Karpas-422 (cell line): Measurements from ENCODE around the gene LRRC75A. TPM values are rescaled to one million over a fixed set of nuclear protein-coding genes. Genes with fewer than 3 reads are reported as not detected.

ENCODE experiments used
- DNase-seq: peaks from one replicate; pipeline ENCODE4 v3.0.0-alpha.2; 2015
- H2AFZ ChIP-seq: fragments of 200-600 bp; sonication (generic); 2 replicates; pipeline ENCODE4 v1.6.1; 2014; ENCODE audit warnings: antibody characterized with exemption, low read length, mixed read lengths
- H3K27ac ChIP-seq: fragments of 200-600 bp; sonication (generic); 2 replicates; pipeline ENCODE4 v1.5.1; 2014; ENCODE audit warnings: mild to moderate bottlenecking, low read length, moderate library complexity
- H3K27me3 ChIP-seq: fragments of 200-600 bp; sonication (generic); 2 replicates; pipeline ENCODE4 v1.6.1; 2014; ENCODE audit warnings: low read length, mixed read lengths
- H3K36me3 ChIP-seq: fragments of 200-600 bp; sonication (generic); 2 replicates; pipeline ENCODE4 v1.6.1; 2014; ENCODE audit warnings: low read length, mixed read lengths; ENCODE audit not compliant: insufficient read depth
- H3K4me1 ChIP-seq: fragments of 200-600 bp; sonication (generic); 2 replicates; pipeline ENCODE4 v1.6.1; 2014; ENCODE audit warnings: mild to moderate bottlenecking, low read length, mixed read lengths
- H3K4me2 ChIP-seq: fragments of 200-600 bp; sonication (generic); 2 replicates; pipeline ENCODE4 v1.6.1; 2014; ENCODE audit warnings: low read length, low read depth, mild to moderate bottlenecking; ENCODE audit not compliant: poor library complexity, severe bottlenecking
- H3K4me3 ChIP-seq: fragments of 200-600 bp; sonication (generic); 2 replicates; pipeline ENCODE4 v1.5.1; 2014; ENCODE audit warnings: mild to moderate bottlenecking, antibody characterized with exemption, low read length, mixed read lengths
- H3K79me2 ChIP-seq: fragments of 200-600 bp; sonication (generic); 2 replicates; pipeline ENCODE4 v1.6.1; 2014; ENCODE audit warnings: mild to moderate bottlenecking, low read length, mixed read lengths
- H3K9ac ChIP-seq: fragments of 200-600 bp; sonication (generic); 2 replicates; pipeline ENCODE4 v1.6.0; 2014; ENCODE audit warnings: low read length
- H3K9me2 ChIP-seq: fragments of 200-600 bp; sonication (generic), shearing (Covaris generic); replicated peaks from 2 replicates; pipeline ENCODE4 v1.6.0; 2014; ENCODE audit warnings: mild to moderate bottlenecking, low read length, moderate library complexity; ENCODE audit not compliant: insufficient read depth
- H3K9me3 ChIP-seq: fragments of 300-700, 200-600 bp; sonication (generic); 2 replicates; pipeline ENCODE4 v1.6.1; 2014; ENCODE audit warnings: low read length, mixed read lengths
- H4K20me1 ChIP-seq: fragments of 200-600 bp; sonication (generic); 2 replicates; pipeline ENCODE4 v1.6.1; 2014; ENCODE audit warnings: mild to moderate bottlenecking, antibody characterized with exemption, low read length, low read depth; ENCODE audit not compliant: insufficient read depth
- total RNA-seq: library from RNA; depleted of rRNA; stranded (reverse); fragments of >200 nt; shearing (Covaris generic); gene quantifications from 2 replicates; pipeline ENCODE4 v1.2.3, GENCODE V29; 2014; ENCODE audit warnings: low replicate concordance

LRRC75A gene
- total RNA-seq, 1 experiment from 2014 or later = 2.4 TPM

GRCh38 chr17:16491131-16491702, 776 bp downstream of the LRRC75A start:
- peaks cover 38% of the 10 kb centered on the region for H3K4me1 ChIP-seq
- H3K4me3 ChIP-seq = peak overlapping the region; percentile 66
- no peaks in the 10 kb centered on the region for H3K9me2 ChIP-seq
- DNase-seq = no peak
- peak overlapping the region; percentile 58 for H3K9ac ChIP-seq
- no peaks in the 10 kb centered on the region for H4K20me1 ChIP-seq
- no peaks in the 10 kb centered on the region for H3K27me3 ChIP-seq
- no peaks in the 10 kb centered on the region for H3K79me2 ChIP-seq
- H3K4me2 ChIP-seq = peak overlapping the region; percentile 69
- no peaks in the 10 kb centered on the region for H3K9me3 ChIP-seq
- H2AFZ ChIP-seq = no peak overlapping the region
- H3K36me3 ChIP-seq = no peaks in the 10 kb centered on the region
- no peak overlapping the region for H3K27ac ChIP-seq

- Histone ChIP-seq H4K20me1 (no peaks in the 10 kb centered on the region), H3K27me3 (no peaks in the 10 kb centered on the region), H3K79me2 (no peaks in the 10 kb centered on the region), H3K9me2 (no peaks in the 10 kb centered on the region), H3K27ac (no peak overlapping the region), H3K4me2 (no peak overlapping the region), H2AFZ (no peak overlapping the region), H3K4me1 (peaks cover 38% of the 10 kb centered on the region), H3K36me3 (no peaks in the 10 kb centered on the region), H3K4me3 (no peak overlapping the region), H3K9ac (no peak overlapping the region), H3K9me3 (no peaks in the 10 kb centered on the region)
- no peak for DNase-seq
These were observed 2.6 kb downstream of the LRRC75A start for GRCh38 chr17:16489431-16489830.

GRCh38 chr17:16488968-16489337, 3.0 kb downstream of the LRRC75A start:
- Histone ChIP-seq H3K4me1 (peaks cover 35% of the 10 kb centered on the region), H3K9me3 (no peaks in the 10 kb centered on the region), H3K79me2 (no peaks in the 10 kb centered on the region), H3K9ac (peak overlapping the region; percentile 23; the same call in 1 of the 2 replicates), H3K27ac (no peak overlapping the region), H3K4me2 (peak overlapping the region; percentile 16), H2AFZ (no peak overlapping the region), H3K36me3 (no peaks in the 10 kb centered on the region), H4K20me1 (no peaks in the 10 kb centered on the region), H3K9me2 (no peaks in the 10 kb centered on the region), H3K4me3 (no peak overlapping the region), H3K27me3 (no peaks in the 10 kb centered on the region)
- no peak for DNase-seq

GRCh38 chr17:16488186-16488967, 3.6 kb downstream of the LRRC75A start:
- no peaks in the 10 kb centered on the region for H3K9me3 ChIP-seq
- no peaks in the 10 kb centered on the region for H3K27me3 ChIP-seq
- peak overlapping the region; percentile 23 for H3K9ac ChIP-seq
- H3K9me2 ChIP-seq = no peaks in the 10 kb centered on the region
- H3K79me2 ChIP-seq = no peaks in the 10 kb centered on the region
- H3K4me3 ChIP-seq = no peak overlapping the region
- no peak overlapping the region for H2AFZ ChIP-seq
- H3K4me2 ChIP-seq = peak overlapping the region; percentile 16
- no peak for DNase-seq
- H3K27ac ChIP-seq = no peak overlapping the region
- H4K20me1 ChIP-seq = no peaks in the 10 kb centered on the region
- H3K36me3 ChIP-seq = no peaks in the 10 kb centered on the region
- peaks cover 32% of the 10 kb centered on the region for H3K4me1 ChIP-seq

- Histone ChIP-seq H3K79me2 (no peaks in the 10 kb centered on the region), H3K9ac (no peak overlapping the region), H3K9me3 (no peaks in the 10 kb centered on the region), H3K27me3 (no peaks in the 10 kb centered on the region), H3K9me2 (no peaks in the 10 kb centered on the region), H3K4me2 (no peak overlapping the region), H3K4me3 (no peak overlapping the region), H3K4me1 (peaks cover 28% of the 10 kb centered on the region), H3K27ac (no peak overlapping the region), H3K36me3 (no peaks in the 10 kb centered on the region), H2AFZ (no peak overlapping the region), H4K20me1 (no peaks in the 10 kb centered on the region)
- no peak for DNase-seq
These were observed 5.4 kb downstream of the LRRC75A start for GRCh38 chr17:16486373-16487250.

- H3K27me3 ChIP-seq = no peaks in the 10 kb centered on the region
- H3K4me3 ChIP-seq = no peak overlapping the region
- H2AFZ ChIP-seq = no peak overlapping the region
- no peak overlapping the region for H3K27ac ChIP-seq
- no peak overlapping the region for H3K9ac ChIP-seq
- H3K4me2 ChIP-seq = no peak overlapping the region
- no peaks in the 10 kb centered on the region for H3K79me2 ChIP-seq
- no peaks in the 10 kb centered on the region for H4K20me1 ChIP-seq
- H3K9me3 ChIP-seq = no peaks in the 10 kb centered on the region
- no peaks in the 10 kb centered on the region for H3K9me2 ChIP-seq
- peaks cover 22% of the 10 kb centered on the region for H3K4me1 ChIP-seq
- no peaks in the 10 kb centered on the region for H3K36me3 ChIP-seq
- no peak for DNase-seq
These were observed 7.4 kb downstream of the LRRC75A start for GRCh38 chr17:16484445-16485175.

GRCh38 chr17:16483021-16483645, 8.9 kb downstream of the LRRC75A start:
- H3K27me3 ChIP-seq = no peaks in the 10 kb centered on the region
- peaks cover 8% of the 10 kb centered on the region for H3K4me1 ChIP-seq
- H3K9me3 ChIP-seq = no peaks in the 10 kb centered on the region
- no peak overlapping the region for H2AFZ ChIP-seq
- H3K4me3 ChIP-seq = no peak overlapping the region
- H3K4me2 ChIP-seq = no peak overlapping the region
- no peaks in the 10 kb centered on the region for H3K9me2 ChIP-seq
- no peak overlapping the region for H3K9ac ChIP-seq
- no peaks in the 10 kb centered on the region for H4K20me1 ChIP-seq
- H3K79me2 ChIP-seq = no peaks in the 10 kb centered on the region
- H3K27ac ChIP-seq = no peak overlapping the region
- DNase-seq = no peak
- H3K36me3 ChIP-seq = no peaks in the 10 kb centered on the region
